Lower lobe of right lung (tissue), 2 donors: ENCODE data around the gene AARSD1. TPM values are rescaled to one million over a fixed set of nuclear protein-coding genes. Genes with fewer than 3 reads are reported as not detected.
"Not testable (repeated sequence)": the region's sequence is repeated elsewhere in the genome, so short reads cannot be mapped to it uniquely, and the experiment has no call there.

Source experiments
- ATAC-seq, 2 donors: fragments of 200-7000 bp; cut with Tn5 transposase; one replicate each; pipeline ENCODE4 v1.9.1; 2020 to 2022; ENCODE audit warnings: mild to moderate bottlenecking in 2 of 2, moderate library complexity in 2 of 2
- DNase-seq: peaks from one replicate; pipeline ENCODE4 v3.0.0-alpha.2; 2020
- H3K27ac ChIP-seq: fragments of 200-600 bp; one replicate; pipeline ENCODE4 v1.8.0; 2022
- H3K27me3 ChIP-seq: fragments of 200-600 bp; one replicate; pipeline ENCODE4 v1.8.0; 2022; ENCODE audit warnings: low read depth
- H3K36me3 ChIP-seq: fragments of 200-600 bp; one replicate; pipeline ENCODE4 v1.8.0; 2022; ENCODE audit warnings: mild to moderate bottlenecking
- H3K4me1 ChIP-seq: fragments of 200-600 bp; one replicate; pipeline ENCODE4 v1.8.0; 2022
- H3K4me3 ChIP-seq: fragments of 200-600 bp; one replicate; pipeline ENCODE4 v1.8.0; 2022; ENCODE audit warnings: mild to moderate bottlenecking
- H3K9me3 ChIP-seq: fragments of 200-600 bp; one replicate; pipeline ENCODE4 v1.8.0; 2022
- CTCF ChIP-seq: fragments of 200-600 bp; IDR thresholded peaks from one replicate; pipeline ENCODE4 v1.8.0; 2022; ENCODE audit warnings: antibody characterized with exemption, mild to moderate bottlenecking
- intact Hi-C: fragments of 100-400 bp; cut with DNase I; formaldehyde crosslinking; loops from one replicate; pipeline ENCODE4 v1.11.0; 2022
- total RNA-seq: library from RNA; stranded (reverse); fragmentation: NEBNext Ultra II Directional; extraction: Animal tissue kit (Norgen Biotek cat#: 25700); gene quantifications from one replicate; pipeline ENCODE4 v1.2.1, GENCODE V29; 2021
- donor health status: DM: no; HTN: yes; CAD: no; lungs with severe emphysema.

Gene AARSD1
- total RNA-seq, 1 donor from 2014 or later, result 25.2 TPM

DNA sequence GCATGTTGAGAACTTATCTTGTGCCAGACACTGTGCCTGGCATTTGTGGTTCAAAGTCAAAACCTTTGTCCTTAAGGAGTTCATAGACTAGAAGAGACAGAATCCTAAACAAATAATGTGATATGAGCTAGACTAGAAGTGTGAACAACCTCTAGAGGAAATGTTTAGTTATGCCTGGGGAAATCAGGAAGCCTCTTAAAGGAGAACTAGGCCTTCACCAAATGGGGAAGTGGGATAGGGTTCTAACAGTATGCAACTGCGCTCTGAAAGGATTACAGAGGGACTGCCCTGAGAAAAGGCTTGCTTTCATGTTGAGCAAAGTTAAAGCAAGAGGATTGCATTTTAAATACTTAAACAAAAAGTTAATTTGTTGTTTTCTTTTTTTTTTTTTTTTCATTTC lies 21.0 kb upstream of the AARSD1 start:
- Histone ChIP-seq H3K27me3 (no peaks in the 10 kb centered on the region), H3K4me3 (no peak overlapping the region), H3K9me3 (no peaks in the 10 kb centered on the region), H3K4me1 (peaks cover 33% of the 10 kb centered on the region), H3K27ac (peak overlapping the region; percentile 20), H3K36me3 (peaks cover 59% of the 10 kb centered on the region)
- ATAC-seq (peak in 1 of 2 donors; percentile 52), DNase-seq (no peak)
- intact Hi-C loops, result no loop called here
- no peak for TF ChIP-seq CTCF

DNA sequence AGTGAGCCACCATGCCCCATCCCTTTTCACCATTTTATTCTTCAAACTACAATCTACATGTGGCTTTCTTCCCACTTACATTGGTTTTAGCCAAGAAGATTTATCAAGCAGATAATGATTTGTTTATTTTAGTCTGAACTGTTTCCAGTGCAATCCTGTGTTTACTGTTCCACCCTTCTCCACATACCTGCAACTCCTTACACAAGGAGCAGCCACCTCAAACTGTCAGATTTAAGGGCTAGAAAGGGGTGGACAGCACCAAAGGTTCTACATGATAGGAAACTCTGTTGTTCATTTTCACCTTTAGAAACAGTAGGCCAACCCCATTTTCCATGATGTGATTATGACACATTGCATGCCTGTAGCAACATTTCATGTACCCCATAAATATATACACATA lies 18.0 kb upstream of the AARSD1 start:
- H3K4me1 ChIP-seq, result peaks cover 40% of the 10 kb centered on the region
- no peak for DNase-seq
- peaks cover 29% of the 10 kb centered on the region for H3K36me3 ChIP-seq
- no peak for TF ChIP-seq CTCF
- intact Hi-C loops, result no loop called here
- H3K4me3 ChIP-seq, result no peak overlapping the region
- no peak for ATAC-seq
- no peaks in the 10 kb centered on the region for H3K9me3 ChIP-seq
- H3K27me3 ChIP-seq, result no peaks in the 10 kb centered on the region
- no peak overlapping the region for H3K27ac ChIP-seq

- Histone ChIP-seq H3K4me1 (peaks cover 40% of the 10 kb centered on the region), H3K9me3 (no peaks in the 10 kb centered on the region), H3K27ac (peak overlapping the region; percentile 91), H3K4me3 (peak overlapping the region; percentile 95), H3K36me3 (peaks cover 15% of the 10 kb centered on the region), H3K27me3 (no peaks in the 10 kb centered on the region)
- intact Hi-C loops, result no loop called here
- peak; percentile 85 to 87 for ATAC-seq
- peak; percentile 11 for TF ChIP-seq CTCF
- DNase-seq, result peak; percentile 69
Measured at GRCh38 chr17:42980766-42981397, 16.6 kb upstream of the AARSD1 start.

DNA sequence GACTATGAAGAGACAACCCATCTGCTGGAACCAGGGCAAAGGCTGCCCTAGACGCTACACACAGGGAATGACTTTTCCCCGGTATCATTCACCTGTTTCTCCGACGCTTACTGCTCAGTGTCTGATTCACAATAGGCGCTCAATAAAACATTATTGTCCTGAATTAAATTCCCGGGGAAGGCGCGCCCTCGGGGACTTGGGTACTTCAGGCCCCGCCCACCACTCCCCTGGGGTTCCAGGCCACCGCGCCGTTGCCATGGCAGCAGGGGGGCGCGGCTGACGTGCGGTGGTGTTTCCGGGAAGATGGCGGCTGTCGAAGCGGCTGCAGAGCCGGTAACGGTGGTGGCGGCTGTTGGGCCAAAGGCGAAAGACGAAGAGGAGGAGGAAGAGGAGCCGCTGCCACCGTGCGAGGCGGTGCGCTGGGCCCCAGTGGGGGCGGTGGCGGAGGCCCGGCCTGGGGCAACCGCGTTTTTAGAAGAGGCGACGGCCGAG lies 16.1 kb upstream of the AARSD1 start, which contains the start of gene RUNDC1:
Gene RUNDC1, plus strand, starts transcription at position 292 of the 492 bp plus-strand sequence. Its CDS starts 12 bp downstream, at position 304.
- no peaks in the 10 kb centered on the region for H3K27me3 ChIP-seq
- DNase-seq (peak; percentile 98), ATAC-seq (peak; percentile 95 to 98)
- H3K36me3 ChIP-seq, result peaks cover 12% of the 10 kb centered on the region
- TF ChIP-seq CTCF, result no peak
- peaks cover 35% of the 10 kb centered on the region for H3K4me1 ChIP-seq
- intact Hi-C loops, result no loop called here
- H3K27ac ChIP-seq, result peak within 1 kb of the TSS; percentile 91
- no peaks in the 10 kb centered on the region for H3K9me3 ChIP-seq
- H3K4me3 ChIP-seq, result peak within 1 kb of the TSS; percentile 95

DNA sequence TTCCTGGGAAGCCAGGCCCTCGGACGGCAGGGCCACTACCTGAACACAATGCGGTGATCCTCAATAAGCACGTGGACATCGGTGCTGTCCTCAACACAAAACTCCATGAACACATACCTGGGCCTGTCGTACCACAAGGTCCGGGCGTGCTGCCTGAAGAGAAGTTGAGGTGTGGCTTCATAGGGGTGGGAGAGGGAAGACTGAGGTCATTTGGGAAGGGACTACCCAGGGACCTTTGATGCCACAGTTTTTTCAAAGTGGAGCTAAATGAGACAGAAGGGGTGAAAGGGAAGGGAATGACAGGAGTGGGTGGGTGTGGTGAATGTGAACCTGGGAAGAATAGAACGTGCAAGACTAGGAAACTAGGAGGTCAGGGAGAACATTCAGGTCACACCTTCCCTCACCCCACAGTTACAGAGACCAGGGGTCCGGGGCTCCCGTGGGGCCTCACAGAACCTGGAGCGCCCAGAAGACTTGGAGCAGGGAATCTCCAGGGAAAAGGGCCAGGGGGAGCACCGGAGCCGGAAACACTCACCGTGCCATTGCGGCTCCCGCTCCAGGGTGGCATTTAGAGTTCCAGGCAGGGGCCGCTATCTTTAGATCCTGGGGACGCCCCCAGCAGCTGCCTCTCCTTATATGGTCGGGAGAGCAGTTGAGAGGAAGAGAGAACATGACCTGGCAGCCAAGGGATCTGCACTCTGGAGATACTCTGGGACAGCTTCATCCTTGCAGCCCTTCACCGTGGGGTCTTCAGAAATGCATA lies 15.4 kb upstream of the AARSD1 start, which contains the start of gene PTGES3L:
Gene PTGES3L, minus strand, starts transcription at position 570 of the 763 bp plus-strand sequence. Its CDS starts 27 bp downstream, at position 543.
- H3K27ac ChIP-seq, result peak within 1 kb of the TSS; percentile 91
- H3K27me3 ChIP-seq, result no peaks in the 10 kb centered on the region

GRCh38 chr17:42975701-42976100 lies 11.4 kb upstream of the AARSD1 start:
- H3K36me3 ChIP-seq, H3K27ac ChIP-seq, DNase-seq, H3K27me3 ChIP-seq, H3K4me3 ChIP-seq, H3K9me3 ChIP-seq, H3K4me1 ChIP-seq, ATAC-seq, intact Hi-C loops: not testable (repeated sequence)

More for the DNA sequence above, 15.4 kb upstream of the AARSD1 start, which contains the start of gene PTGES3L:
- Histone ChIP-seq H3K4me1 (peaks cover 29% of the 10 kb centered on the region), H3K36me3 (peaks cover 5% of the 10 kb centered on the region), H3K9me3 (no peaks in the 10 kb centered on the region), H3K4me3 (peak within 1 kb of the TSS; percentile 95)
- intact Hi-C loops, result no loop called here
- DNase-seq, result peak; percentile 54
- peak; percentile 18 to 52 for ATAC-seq
- TF ChIP-seq CTCF, result no peak
